ENCODE data around the gene SV2A. TPM values are rescaled to one million over a fixed set of nuclear protein-coding genes. Genes with fewer than 3 reads are reported as not detected.
A peak's percentile ranks its signal among the peaks of the same experiment; 100 is the strongest.

Gene SV2A
- total RNA-seq, 1 experiment from 2014 or later: not detected

DNA sequence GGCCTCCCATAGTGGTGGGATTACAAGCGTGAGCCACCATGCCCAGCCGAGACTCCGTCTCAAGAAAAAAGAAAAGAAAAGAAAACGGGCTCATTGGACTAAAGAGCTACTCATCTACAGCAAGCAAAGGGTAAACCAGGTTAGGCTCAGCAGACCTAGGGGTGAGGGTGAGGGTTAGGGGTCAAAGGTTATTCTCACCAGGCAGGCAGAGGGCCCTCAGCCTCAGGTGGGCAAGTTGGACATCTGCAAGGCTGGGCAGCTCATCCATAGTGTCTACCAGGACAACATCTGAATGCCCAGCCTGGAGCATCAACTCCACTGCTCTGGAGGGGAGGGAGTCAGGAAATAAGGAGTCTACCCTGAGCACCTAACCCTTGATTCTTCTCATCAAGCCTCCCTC, 15.6 kb upstream of the SV2A start:
- DNase-seq (ENCODE audit: low read depth): no peak
- in situ Hi-C loops (cut with HindIII; ENCODE audit: low pct_unique_long_range_greater_than_20kb, low sequenced_read_pairs): no loop called here

DNA sequence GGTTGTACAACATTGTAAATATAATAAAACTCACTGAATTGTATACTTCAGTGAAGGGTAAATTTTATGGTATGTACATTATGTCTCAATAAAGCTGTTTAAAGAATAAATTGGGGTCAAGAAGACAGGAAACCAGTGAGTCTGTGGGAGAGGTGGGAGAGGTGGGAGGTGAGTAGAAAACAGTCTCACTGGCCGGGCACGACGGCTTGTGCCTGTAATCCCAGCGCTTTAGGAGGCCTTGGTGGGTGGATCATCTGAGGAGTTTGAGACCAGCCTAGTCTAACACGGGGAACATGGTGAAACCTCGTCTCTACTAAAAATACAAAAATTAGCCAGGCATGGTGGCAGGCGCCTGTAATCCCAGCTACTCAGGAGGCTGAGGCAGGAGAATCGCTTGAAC, 14.8 kb upstream of the SV2A start:
- no peak for DNase-seq (ENCODE audit: low read depth)
- in situ Hi-C loops (cut with HindIII; ENCODE audit: low pct_unique_long_range_greater_than_20kb, low sequenced_read_pairs): no loop called here

DNA sequence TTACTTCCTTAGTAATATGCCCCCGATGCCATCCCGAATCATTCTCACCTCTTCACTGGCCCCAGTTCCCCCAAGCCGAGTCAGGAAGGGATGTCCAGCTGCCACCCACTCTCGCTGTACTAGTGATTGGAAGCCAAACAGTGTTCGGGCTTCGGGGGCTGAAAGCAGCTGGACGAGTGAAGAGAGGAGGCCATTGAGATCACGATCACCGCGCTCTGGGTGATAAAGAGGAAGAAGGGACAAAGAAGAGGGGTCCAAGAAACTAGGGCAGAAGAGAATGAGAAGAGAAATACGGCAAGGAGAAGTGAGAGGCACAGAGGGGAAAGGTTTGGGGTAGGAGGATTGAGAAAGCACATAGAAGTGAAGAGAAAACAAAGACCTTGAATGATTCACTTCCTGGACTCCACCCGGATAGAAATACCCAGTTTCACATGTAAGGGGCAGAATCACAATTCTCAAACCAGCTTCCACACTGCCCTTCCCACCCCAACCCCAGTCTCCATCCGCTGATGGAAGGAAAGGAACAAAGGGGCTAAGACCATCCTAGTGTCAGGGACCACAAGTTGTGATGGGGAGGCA, 13.7 kb upstream of the SV2A start:
- in situ Hi-C loops (cut with HindIII; ENCODE audit: low pct_unique_long_range_greater_than_20kb, low sequenced_read_pairs): no loop called here
- DNase-seq (ENCODE audit: low read depth): no peak

DNA sequence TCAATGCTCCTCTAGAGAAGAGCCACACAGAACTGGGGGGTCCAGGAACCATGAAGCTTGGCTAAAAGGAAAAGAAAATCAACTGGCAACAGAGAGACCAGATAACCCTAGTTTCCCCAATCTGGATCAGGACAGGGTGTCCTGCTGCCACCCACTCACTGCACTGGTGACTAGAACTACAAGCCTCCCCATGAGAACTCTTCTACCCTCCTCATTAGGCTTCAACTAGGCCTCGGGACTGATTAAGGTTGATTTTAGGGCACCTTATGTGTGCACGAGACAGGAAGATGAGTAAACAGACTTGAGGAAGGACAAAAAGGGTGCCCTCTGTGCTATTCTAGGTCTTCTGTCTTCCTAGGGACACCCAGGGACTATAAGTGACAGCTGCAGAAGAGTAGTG, 12.2 kb upstream of the SV2A start:
- no peak for DNase-seq (ENCODE audit: low read depth)
- in situ Hi-C loops (cut with HindIII; ENCODE audit: low pct_unique_long_range_greater_than_20kb, low sequenced_read_pairs): no loop called here

DNA sequence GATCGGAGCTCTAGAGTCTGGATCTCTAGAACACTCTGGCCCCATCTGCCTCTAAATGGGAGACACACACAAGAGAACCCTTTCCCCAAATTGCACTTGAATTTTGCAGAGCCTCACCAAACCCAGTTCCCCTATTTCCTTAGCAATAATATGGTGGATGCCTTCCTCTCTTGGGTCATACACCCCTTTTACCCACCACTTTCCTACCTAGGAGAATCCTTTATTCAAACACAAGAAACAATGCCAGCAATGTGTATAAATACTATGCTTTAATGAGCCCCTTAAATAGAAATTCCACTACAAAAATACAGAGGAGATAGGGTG, 10.7 kb upstream of the SV2A start:
- no peak for DNase-seq (ENCODE audit: low read depth)
- in situ Hi-C loops (cut with HindIII; ENCODE audit: low pct_unique_long_range_greater_than_20kb, low sequenced_read_pairs): no loop called here

DNA sequence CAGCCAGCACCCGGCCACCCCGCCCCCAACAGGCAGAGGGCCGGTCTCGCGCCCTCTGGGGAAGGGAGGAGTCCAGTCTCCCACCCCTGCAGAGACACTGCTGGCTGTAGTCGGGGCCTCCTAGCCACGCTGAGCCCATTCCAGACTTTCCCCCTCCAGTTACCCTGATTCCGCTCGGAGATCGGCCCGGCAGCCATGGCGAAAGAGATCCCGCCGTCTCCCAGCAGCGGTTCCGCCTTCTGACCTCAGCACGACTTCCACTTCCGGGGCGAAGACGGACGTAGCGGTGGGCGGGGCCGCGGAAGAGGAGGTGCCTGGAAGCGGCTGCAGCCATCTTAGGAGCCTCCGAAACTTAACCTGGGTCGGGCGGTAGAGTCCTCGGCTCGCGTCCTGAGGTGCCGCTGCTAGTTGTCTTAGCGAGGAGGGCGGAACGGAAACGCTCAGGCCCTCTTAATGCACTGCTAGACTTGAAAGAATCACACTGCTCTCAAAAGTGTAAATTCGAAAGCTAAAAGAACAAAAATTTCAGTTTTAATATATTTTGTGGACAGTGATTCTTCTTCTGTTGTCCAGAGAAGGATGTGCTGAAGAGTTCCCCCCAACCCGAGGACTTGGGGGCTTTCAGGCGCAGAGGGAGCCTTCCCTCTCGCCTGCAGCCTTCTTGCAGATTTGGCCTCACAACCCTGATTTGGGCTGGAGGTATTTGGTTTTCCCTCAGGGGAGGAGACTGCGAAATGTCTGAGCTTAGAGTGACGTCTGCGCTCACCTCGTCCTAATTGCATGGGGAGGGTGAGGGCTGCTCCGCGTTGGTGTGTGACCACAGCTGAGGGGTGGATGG, 10.1 kb upstream of the SV2A start, which contains the start of gene SF3B4:
Gene SF3B4, minus strand, starts transcription at position 241 of the 838 bp plus-strand sequence. Its CDS starts 44 bp downstream, at position 197.
- in situ Hi-C loops (cut with HindIII; ENCODE audit: low pct_unique_long_range_greater_than_20kb, low sequenced_read_pairs): no loop called here
- peak; percentile 89 for DNase-seq (ENCODE audit: low read depth)

DNA sequence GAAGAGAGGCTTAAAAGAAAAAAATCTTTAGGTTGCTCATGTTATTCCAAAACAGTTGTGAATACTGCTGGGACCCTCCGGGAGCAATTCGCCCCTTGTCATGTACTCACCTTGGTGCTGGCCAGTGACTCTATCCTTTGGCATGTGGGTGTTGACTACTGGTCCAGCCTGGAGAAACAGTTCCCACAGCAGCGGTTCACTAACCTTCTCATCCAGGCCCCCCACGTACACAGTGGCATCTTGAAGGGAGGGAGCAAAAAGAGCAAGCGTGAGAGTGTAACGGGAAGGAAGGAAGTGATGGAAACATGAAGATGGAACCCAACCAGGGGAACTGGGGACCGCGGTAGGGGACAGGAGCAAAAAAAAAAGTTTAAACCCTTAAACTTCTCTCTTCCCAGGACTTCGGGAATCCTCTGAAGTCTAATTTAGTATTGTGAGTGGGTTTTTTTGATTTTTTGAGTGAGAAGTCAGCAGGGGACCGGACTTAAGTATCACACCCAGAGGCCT, 9.5 kb upstream of the SV2A start:
- DNase-seq (ENCODE audit: low read depth): no peak
- in situ Hi-C loops (cut with HindIII; ENCODE audit: low pct_unique_long_range_greater_than_20kb, low sequenced_read_pairs): no loop called here

DNA sequence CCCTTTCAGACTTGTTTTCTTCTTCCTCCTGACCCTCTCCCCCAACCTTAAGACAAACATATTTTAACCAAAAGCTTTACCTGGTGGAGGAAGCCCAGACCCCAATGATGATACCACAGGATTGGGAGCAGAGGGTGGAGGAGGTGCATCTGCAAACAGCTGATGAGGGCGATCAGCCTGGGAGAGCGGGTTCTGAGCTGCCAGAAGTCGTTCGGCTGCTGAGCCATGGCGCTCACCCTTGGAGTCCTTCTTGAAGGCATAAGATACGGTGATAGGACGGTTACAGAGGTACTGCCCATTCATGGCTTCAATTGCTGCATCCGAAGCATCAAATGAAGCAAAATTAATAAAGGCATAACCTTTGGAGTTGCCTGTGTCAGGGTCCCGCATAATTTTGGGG, 8.7 kb upstream of the SV2A start:
- in situ Hi-C loops (cut with HindIII; ENCODE audit: low pct_unique_long_range_greater_than_20kb, low sequenced_read_pairs): no loop called here

DNA sequence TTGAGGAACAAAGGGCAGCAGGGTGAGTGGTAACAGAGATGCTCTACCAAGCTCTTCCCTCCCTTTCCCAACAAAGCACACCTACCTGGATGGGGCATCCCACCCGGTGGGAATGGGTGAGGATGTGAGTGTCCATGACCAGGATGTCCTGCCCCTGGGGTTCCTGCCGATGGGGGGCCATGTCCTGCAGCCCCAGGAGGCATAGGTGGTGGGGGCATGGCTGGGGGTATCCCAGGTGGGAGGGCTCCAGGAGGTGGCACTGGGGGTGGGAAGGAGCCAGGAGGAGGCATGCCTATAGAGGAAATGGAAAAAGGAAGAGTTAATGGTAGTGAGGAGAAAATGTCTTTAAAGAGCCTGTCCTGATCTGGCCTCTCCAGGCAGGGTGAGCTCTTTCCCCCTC, 8.1 kb upstream of the SV2A start:
- no peak for DNase-seq (ENCODE audit: low read depth)
- in situ Hi-C loops (cut with HindIII; ENCODE audit: low pct_unique_long_range_greater_than_20kb, low sequenced_read_pairs): no loop called here

More for the DNA sequence above, 8.7 kb upstream of the SV2A start:
- no peak for DNase-seq (ENCODE audit: low read depth)

DNA sequence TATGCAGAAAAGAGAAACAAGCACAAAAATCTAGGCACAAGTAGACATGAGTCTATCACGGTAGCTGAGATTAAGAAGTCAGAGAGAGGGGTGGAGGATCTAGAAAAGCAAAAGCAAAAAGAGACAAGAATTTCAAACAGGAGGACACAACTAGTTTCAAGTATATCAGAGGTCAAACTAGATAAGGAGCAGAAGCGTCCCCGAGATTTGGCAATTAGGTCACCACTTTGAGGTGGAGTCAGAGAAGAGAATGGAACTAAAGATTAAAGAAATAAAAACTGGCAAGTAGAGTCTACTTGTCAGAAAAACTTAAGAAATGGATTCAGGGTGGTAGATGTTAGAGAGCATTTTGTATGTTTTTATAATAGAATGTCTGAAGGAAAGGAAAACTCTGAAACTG, 7.7 kb upstream of the SV2A start:
- in situ Hi-C loops (cut with HindIII; ENCODE audit: low pct_unique_long_range_greater_than_20kb, low sequenced_read_pairs): no loop called here
- no peak for DNase-seq (ENCODE audit: low read depth)

DNA sequence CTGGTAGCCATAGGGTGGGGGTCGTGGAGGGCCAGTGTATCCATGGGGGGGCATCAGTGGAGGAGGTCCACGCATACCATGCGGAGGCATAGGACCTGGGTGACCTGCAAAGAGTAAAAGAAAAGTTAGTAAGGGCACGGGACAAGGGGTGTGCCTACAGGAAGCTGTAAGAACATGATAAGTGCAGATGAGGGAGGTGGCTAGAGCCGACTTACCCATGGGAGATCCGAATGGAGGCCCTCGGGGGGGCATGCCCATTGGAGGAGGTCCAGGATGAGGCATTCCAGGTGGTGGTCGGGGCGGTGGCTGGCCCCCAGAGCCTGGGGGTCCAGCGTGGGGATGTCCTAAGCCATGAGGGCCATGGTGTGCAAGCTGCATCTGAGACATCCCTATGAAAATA, 6.0 kb upstream of the SV2A start:
- in situ Hi-C loops (cut with HindIII; ENCODE audit: low pct_unique_long_range_greater_than_20kb, low sequenced_read_pairs): no loop called here
- no peak for DNase-seq (ENCODE audit: low read depth)

DNA sequence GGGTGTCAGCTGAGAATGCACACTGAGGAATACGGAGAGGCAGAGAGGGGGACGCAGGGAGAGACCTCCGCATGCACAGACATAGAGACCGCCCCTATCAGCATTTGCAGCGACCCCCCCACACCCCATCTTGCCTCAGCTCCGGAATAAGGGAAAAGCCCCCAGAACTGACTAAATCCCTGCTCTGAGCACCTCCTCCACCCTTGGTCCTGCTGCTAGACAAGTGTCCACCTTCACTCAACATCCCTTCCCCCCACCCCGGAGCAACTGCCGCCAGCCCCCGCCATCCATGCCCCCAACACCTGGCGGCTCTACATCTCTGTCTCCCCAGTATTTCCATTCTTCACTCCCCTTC, 769 bp downstream of the SV2A start:
- in situ Hi-C loops (cut with HindIII; ENCODE audit: low pct_unique_long_range_greater_than_20kb, low sequenced_read_pairs): no loop called here
- DNase-seq (ENCODE audit: low read depth): no peak

DNA sequence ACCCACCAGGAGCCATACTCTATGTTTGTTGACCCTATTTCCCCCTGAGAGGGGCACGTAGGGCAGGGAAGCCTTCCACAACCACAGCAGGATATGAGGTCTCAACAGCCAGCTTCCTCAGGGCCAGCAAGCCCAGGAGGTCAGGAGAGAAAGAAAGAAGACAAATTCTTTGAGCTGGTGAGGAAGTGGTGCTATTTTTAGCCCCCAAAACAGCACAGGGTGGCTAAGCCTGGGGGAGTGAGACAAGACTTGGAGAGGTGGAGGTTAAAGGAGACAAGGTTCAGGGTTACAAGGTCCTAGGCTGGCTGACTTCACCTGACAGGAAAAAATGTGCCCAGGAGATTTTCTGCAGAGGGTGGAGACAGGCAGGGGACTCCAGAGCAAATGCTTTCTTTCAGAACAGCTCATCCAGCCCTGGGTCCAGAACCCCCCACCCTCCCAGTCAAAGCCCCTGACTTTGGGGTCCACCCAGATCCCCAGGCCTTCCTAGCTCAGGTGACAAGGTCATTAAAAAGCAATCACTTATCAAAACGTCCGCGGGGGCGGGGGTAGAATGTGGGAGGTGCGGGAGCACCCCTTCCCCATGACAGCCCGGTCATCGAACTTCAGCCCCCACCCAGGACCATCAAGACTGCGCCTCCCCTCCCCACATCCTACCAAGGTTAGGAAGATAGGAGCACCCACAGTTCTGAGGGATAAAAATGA, 1.3 kb downstream of the SV2A start:
- in situ Hi-C loops (cut with HindIII; ENCODE audit: low pct_unique_long_range_greater_than_20kb, low sequenced_read_pairs): no loop called here
- DNase-seq (ENCODE audit: low read depth): no peak

DNA sequence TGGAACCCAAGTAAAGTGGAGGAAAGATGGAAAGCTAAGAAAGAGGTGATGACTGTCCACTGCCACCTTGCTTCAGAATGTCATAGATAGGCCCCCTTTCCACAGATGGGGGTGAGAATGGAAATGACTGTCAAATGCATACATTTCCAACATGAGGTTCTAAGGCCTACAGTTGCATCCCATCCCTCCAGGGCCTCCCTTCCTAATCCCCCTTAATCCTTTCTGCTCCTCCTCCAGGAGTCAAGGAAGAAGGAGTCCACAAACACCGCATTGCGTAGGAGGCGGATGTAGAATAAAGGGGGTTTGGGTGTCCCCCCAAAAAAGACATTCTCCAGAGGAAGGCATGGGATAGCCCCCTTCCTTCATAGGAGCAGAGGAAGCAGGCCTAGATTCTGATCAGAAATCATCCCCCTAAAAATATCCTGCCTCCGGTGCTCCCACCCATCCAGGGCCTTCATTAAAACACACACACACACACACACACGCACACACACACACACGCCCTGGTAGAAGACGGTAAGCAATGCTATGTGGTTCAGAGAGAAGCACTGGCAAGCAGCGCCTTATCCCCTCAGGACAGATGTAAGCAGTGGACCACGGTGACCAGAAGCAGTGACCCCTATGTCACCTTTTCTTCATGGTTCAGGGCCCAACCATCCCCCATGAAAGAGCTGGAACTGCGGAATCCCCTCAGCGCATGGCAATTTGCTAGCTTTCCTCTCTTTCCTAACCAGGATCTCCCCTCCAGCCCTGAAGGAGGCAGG, 2.0 kb downstream of the SV2A start:
- peak; percentile 54 for DNase-seq (ENCODE audit: low read depth)
- in situ Hi-C loops (cut with HindIII; ENCODE audit: low pct_unique_long_range_greater_than_20kb, low sequenced_read_pairs): no loop called here

DNA sequence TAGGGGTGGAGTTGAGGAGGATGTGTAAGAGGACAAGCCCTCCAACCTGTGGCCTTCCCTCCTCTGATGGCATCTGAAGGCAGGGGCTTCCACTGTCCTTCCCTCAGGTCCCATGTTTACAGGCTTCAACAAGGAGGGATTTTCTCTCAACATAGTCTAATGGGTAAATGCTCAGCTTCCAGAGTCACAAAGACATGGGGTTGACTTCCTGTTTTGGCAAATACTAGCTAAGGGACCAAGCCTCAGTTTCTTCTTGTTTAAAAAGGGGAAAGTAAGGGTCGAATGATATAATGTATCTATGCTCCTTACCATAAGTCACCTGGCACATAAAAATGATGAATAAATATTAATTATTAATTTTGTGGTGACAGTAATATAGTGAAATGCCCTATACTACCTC, 3.1 kb downstream of the SV2A start:
- in situ Hi-C loops (cut with HindIII; ENCODE audit: low pct_unique_long_range_greater_than_20kb, low sequenced_read_pairs): no loop called here

DNA sequence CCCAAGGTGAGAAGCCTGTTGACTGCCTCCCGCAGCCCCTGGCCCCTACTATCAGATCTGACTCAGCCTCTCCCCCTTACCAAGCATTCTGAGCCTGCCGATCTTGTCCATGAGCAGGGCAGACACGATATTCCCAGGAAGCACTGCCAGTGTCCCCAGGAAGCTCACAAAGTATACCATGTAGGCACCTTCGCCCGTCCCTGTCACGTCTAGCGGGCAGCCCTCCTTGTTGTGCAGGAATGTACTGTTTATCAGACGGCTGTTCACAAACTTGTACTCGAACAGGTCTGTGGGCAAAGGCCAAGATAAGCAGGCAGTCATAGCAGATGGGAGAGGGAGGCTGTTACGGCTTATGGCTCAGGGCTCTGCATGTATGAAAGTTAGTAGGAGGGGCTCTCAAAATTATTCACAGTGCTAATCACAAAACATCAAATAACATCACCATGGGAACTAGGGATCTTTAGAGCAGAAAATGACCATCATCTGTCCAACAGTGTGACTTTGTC, 11.0 kb downstream of the SV2A start:
- in situ Hi-C loops (cut with HindIII; ENCODE audit: low pct_unique_long_range_greater_than_20kb, low sequenced_read_pairs): no loop called here
- DNase-seq (ENCODE audit: low read depth): no peak

More for the DNA sequence above, 3.1 kb downstream of the SV2A start:
- DNase-seq (ENCODE audit: low read depth): no peak

DNA sequence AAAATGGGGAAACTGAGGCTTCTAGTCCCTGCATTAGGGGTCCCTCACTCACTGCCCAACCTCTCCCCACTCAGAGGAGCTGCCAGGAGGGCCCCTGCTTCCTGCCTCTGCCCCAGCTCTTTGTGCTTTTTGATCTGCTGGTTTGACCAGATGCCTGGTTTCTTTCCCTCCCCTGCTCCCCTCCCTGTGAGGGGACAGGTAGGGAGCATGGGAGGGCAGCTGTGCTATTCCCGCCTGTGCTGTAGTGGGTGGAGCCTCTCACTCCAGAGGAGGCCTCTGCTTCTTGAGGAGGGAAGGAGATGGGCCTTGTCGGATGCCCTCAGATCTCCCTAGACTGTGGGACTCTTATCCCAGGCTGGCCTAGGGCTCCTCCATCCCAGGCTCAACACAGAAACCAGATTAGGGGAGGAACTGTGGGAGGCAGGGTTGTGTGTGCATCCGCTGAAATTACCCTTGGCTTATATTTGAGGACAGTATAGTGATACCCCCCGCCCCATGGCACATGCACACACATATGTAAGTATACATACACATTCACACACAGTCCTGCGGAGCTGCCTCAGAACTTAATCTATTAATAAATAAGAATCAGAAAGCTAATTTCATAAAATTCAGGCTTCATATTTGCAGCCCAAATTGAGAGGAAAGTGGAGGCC, 13.7 kb downstream of the SV2A start:
- DNase-seq (ENCODE audit: low read depth): no peak
- in situ Hi-C loops (cut with HindIII; ENCODE audit: low pct_unique_long_range_greater_than_20kb, low sequenced_read_pairs): no loop called here
